ENCODE results near the gene DHX8.

Gene DHX8

DNA sequence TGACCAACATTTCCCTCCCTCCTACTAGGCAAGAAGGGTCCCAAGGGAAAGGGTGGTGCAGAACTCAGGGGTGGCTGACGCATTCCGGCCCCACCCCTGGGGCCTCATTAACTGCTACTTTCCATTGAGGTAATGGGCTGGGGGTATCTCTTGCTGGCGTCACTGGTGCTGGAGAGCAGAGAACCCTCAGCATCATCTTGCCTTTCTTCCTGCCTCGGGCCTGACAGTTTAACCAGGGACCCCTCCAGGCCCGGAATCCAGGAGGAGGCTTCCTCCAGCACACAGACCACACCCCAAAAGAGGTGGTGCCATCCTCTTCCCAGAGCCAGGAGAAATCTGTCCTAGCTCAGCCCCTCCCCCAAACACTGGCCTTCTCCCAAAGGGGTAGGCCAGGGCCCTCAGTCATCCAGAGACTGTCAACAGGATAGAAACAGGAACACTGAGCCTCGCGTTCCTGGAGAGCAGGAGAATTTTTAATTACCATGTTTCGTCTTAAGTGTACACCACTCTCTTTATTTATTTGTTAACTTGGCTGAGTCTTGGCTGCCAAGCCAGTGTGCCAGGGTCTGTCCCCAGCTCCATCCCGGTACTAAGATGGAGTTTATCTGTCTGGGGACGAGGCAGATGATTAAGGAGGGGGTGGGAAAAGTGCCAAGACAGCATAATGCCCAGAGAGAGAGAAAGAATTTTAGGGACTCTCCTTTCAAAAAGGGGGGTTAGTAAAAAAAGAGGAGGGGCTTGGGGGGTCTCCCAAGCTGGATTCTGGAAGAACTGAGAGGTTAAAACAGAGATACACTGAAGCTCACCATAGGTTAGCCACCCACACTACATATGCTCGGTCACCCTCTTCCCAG is 57.3 kb downstream of the DHX8 start:
- Histone ChIP-seq H3K4me2 (ENCODE audit: low read length) (no peak overlapping the region), H3K9ac (no peak overlapping the region), H3K9me3 (ENCODE audit: control insufficient read depth, low read length) (no peaks in the 10 kb centered on the region), H2AFZ (no peak overlapping the region), H3K36me3 (ENCODE audit: control insufficient read depth, insufficient read depth, low read length) (no peaks in the 10 kb centered on the region), H3K4me1 (peaks cover 3% of the 10 kb centered on the region), H3K27ac (no peak overlapping the region), H3K27me3 (ENCODE audit: control insufficient read depth, insufficient read depth, low read length) (no peaks in the 10 kb centered on the region), H3K4me3 (ENCODE audit: low read depth, low read length) (no peak overlapping the region), H3K79me2 (no peaks in the 10 kb centered on the region)
- TF ChIP-seq, protein P1, sequence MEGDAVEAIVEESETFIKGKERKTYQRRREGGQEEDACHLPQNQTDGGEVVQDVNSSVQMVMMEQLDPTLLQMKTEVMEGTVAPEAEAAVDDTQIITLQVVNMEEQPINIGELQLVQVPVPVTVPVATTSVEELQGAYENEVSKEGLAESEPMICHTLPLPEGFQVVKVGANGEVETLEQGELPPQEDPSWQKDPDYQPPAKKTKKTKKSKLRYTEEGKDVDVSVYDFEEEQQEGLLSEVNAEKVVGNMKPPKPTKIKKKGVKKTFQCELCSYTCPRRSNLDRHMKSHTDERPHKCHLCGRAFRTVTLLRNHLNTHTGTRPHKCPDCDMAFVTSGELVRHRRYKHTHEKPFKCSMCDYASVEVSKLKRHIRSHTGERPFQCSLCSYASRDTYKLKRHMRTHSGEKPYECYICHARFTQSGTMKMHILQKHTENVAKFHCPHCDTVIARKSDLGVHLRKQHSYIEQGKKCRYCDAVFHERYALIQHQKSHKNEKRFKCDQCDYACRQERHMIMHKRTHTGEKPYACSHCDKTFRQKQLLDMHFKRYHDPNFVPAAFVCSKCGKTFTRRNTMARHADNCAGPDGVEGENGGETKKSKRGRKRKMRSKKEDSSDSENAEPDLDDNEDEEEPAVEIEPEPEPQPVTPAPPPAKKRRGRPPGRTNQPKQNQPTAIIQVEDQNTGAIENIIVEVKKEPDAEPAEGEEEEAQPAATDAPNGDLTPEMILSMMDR (IDR thresholded peaks at IDR 0.05): no peak

DNA sequence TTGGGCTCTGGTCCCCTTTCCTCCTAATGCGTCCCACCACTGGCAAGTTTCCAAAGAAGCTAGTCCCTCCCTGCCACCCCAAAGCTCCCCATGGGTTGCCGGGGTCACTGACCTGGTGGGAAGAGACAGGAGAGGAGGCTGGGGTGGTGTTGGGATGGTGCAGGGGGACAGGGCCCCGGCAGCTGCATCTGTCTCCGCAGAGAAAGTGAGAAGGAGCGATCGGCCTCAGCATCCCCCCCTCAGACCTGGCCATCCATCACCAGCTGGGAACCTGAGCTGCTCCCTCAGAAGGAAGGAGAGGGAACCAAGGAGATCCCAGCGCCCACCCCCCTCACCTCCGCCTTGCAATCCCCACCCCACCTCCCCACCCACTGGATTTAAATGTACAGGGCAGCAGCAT is 59.1 kb downstream of the DHX8 start:
- Histone ChIP-seq H3K4me2 (ENCODE audit: low read length) (no peak overlapping the region), H3K9me3 (ENCODE audit: control insufficient read depth, low read length) (no peaks in the 10 kb centered on the region), H3K27ac (no peak overlapping the region), H3K4me3 (ENCODE audit: low read depth, low read length) (no peak overlapping the region), H2AFZ (no peak overlapping the region), H3K27me3 (ENCODE audit: control insufficient read depth, insufficient read depth, low read length) (no peaks in the 10 kb centered on the region), H3K9ac (no peak overlapping the region), H3K36me3 (ENCODE audit: control insufficient read depth, insufficient read depth, low read length) (no peaks in the 10 kb centered on the region), H3K79me2 (no peaks in the 10 kb centered on the region), H3K4me1 (peaks cover 3% of the 10 kb centered on the region)
- TF ChIP-seq, protein P1 (IDR thresholded peaks at IDR 0.05): no peak

DNA sequence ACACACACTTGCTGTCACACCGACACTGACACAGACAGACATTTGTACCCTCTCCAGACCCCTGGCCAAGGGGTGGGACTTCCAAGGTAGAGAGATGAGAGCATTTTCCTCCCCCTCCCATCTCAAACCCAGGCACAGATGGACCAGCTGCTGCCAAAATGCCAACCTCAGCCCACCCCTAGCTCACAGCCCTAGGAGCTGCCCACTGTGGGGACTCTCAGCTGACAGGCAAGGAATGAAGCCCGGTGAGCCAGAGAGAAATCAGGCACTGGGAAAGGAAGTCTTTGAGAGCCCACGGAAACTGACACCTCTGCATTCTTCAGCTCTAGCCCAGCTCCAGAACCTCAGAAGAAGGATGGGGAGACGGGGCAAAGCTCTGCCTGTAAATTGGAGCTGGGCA is 59.5 kb downstream of the DHX8 start:
- no peaks in the 10 kb centered on the region for H3K9me3 ChIP-seq (ENCODE audit: control insufficient read depth, low read length)
- peaks cover 3% of the 10 kb centered on the region for H3K4me1 ChIP-seq
- TF ChIP-seq, protein P1 (IDR thresholded peaks at IDR 0.05): no peak
- H2AFZ ChIP-seq: no peak overlapping the region
- H3K27me3 ChIP-seq (ENCODE audit: control insufficient read depth, insufficient read depth, low read length): no peaks in the 10 kb centered on the region
- H3K79me2 ChIP-seq: no peaks in the 10 kb centered on the region
- no peak overlapping the region for H3K4me2 ChIP-seq (ENCODE audit: low read length)
- H3K27ac ChIP-seq: no peak overlapping the region
- no peak overlapping the region for H3K4me3 ChIP-seq (ENCODE audit: low read depth, low read length)
- no peak overlapping the region for H3K9ac ChIP-seq
- no peaks in the 10 kb centered on the region for H3K36me3 ChIP-seq (ENCODE audit: control insufficient read depth, insufficient read depth, low read length)

DNA sequence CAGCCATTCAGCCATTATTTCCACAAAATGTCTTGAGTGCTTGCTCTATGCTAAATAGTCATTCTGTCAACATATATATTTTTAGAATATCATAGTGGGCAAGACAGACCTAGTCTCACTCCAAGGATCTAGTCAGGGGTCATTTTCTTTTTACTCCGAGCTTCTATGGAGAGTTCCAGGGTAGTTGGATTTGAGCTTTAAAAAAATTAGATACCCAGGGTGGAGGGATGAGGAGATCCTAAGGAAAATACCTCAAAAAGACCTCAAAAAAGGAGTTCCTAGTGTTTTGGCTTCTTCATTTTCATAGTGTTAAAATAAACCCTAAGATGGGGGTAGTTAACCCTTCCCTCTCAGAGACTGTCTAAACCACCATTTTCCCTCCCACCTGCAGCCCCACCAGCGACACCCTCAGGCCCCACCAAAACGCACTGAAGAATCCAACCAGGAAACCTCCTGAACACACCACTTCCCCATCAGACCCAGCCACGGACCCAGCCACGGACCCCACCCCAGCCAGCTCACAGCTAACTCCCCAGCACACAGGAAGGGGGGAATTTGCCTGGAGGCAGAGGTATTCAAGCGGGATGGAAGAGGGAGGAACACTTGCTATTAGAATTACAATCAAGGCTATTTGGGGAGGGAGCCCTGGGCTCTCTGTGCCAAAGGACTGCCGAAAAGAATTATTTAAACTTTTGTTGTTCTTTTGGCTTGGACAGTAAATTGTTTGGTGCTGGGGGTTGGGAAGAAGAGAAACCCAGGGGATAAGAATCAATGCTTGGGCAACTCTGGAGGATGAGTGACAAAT is 60.2 kb downstream of the DHX8 start:
- H3K4me3 ChIP-seq (ENCODE audit: low read depth, low read length): no peak overlapping the region

More for the DNA sequence above, 60.2 kb downstream of the DHX8 start:
- Histone ChIP-seq H3K79me2 (no peaks in the 10 kb centered on the region), H2AFZ (no peak overlapping the region), H3K4me2 (ENCODE audit: low read length) (no peak overlapping the region), H3K4me1 (peaks cover 3% of the 10 kb centered on the region), H3K9me3 (ENCODE audit: control insufficient read depth, low read length) (no peaks in the 10 kb centered on the region), H3K27me3 (ENCODE audit: control insufficient read depth, insufficient read depth, low read length) (no peaks in the 10 kb centered on the region), H3K9ac (no peak overlapping the region), H3K36me3 (ENCODE audit: control insufficient read depth, insufficient read depth, low read length) (no peaks in the 10 kb centered on the region), H3K27ac (no peak overlapping the region)
- TF ChIP-seq, protein P1 (IDR thresholded peaks at IDR 0.05): no peak

Measured in parathyroid adenoma (tissue), 2 donors.